Airway epithelial cell (primary cell): ENCODE data around the gene PATZ1. TPM values are rescaled to one million over a fixed set of nuclear protein-coding genes. Genes with fewer than 3 reads are reported as not detected.

ENCODE experiments used
- total RNA-seq: library from RNA; depleted of rRNA; stranded (reverse); fragments of >200 nt; gene quantifications from 2 replicates; pipeline ENCODE4 v1.2.3, GENCODE V29; 2015

PATZ1 gene
- 10.5 and 12.7 TPM in 2 replicates for total RNA-seq

GRCh38 chr22:31346255-31346732 lies at the start of gene PATZ1:
TSS of gene PATZ1 (minus strand) at chr22:31346346. CDS start at chr22:31345602, 744 bp downstream.

GRCh38 chr22:31292236-31292989 lies 53.7 kb downstream of the PATZ1 start, which contains the start of gene PIK3IP1:
TSS of gene PIK3IP1 (minus strand) at chr22:31292488. CDS start at chr22:31292344, 144 bp downstream.

Other genes with a start within 250 kb of the PATZ1 start
- 31.0 and 49.9 TPM in 2 replicates for gene SELENOM, start 238.8 kb downstream of the PATZ1 start, total RNA-seq
- 2.2 and 2.4 TPM in 2 replicates for gene INPP5J, start 223.4 kb downstream of the PATZ1 start, total RNA-seq
- 2.8 and 3.4 TPM in 2 replicates for gene PLA2G3, start 205.8 kb downstream of the PATZ1 start, total RNA-seq
- gene RNF185, start 186.2 kb downstream of the PATZ1 start, total RNA-seq: 16.1 and 22.3 TPM in 2 replicates
- gene LIMK2, start 134.0 kb downstream of the PATZ1 start, total RNA-seq: 103 and 132 TPM in 2 replicates
- gene PIK3IP1, start 53.9 kb downstream of the PATZ1 start, total RNA-seq: 22.2 and 25.8 TPM in 2 replicates
- gene DRG1, start 53.3 kb upstream of the PATZ1 start, total RNA-seq: 78.3 and 81.9 TPM in 2 replicates
- gene EIF4ENIF1, start 143.5 kb upstream of the PATZ1 start, total RNA-seq: 6.0 and 8.5 TPM in 2 replicates
- gene SFI1, start 150.2 kb upstream of the PATZ1 start, total RNA-seq: 11.7 and 18.4 TPM in 2 replicates